NCI-H2171 treated with DMSO at 0.1 percent for 48 hours (cell line): ENCODE results near the gene YPEL1.

ENCODE experiments used
- DNase-seq: peaks from one replicate; lab custom pipeline; 2025; lab: John Stamatoyannopoulos, UW

Gene YPEL1

DNA sequence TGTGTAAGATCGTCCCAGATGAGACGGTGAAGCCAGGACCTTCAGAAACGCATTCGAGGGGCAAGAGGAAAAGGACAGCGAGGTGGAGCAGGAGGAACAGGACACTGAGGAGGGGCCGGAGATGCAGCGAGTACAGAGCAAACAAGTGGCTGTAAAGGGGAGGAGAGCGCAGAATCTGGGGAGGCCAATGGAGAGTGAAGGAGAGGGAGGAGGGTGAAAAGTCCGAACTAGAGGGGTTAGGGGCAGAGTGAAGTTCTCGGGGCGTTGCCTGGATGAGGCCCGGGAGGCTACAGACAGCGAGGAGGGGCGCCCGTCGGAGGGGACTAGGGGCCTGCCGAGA lies 78.6 kb downstream of the YPEL1 start:
- no peak for DNase-seq

DNA sequence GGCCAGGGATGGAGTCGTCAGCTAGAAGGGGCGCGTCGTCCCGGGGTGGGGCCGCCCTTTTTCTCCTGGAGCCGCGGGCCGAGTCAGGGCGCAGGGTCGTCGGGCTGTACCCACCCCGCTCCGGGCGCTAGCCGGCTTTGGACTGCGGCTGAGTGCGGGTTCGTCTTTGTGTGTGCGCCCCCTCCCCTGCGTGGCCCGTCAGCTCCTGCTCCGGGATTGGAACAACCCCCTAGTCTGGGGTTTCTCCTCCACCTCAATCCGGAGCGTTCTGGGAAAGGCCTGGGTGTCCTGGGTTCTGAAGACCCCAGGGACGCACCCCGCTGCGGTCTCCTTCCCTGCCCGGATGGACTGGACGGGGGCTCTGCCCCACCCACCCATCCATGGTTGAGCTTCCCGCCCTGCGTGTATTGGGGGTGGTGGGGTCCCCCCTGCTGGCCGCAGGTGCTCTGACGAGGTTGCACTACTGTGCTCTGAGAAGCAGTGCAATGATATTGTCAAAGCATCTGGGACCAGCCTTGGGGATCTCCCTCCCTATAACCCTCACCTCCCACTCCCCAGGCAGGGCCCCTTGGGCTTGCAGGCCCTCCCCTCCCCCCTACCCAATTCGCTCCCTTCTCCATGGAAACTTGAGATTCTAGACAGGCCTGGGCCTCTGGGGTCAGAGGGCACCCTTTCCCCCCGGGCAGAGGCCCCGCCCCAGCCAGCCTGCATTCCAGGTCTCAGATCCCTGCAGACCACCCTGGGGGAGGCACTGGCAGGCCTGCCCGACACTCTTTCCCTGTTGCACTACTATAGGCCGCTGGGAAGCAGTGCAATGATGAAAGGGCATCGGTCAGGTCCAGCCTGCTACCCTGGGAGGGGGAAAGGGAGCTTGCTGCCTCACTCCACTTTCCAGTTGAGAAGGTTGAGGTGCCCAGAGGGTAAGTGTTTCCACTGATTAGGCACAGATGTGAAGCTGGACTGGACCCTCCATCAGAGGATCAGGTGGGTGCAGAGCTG lies 82.7 kb downstream of the YPEL1 start:
- no peak for DNase-seq

DNA sequence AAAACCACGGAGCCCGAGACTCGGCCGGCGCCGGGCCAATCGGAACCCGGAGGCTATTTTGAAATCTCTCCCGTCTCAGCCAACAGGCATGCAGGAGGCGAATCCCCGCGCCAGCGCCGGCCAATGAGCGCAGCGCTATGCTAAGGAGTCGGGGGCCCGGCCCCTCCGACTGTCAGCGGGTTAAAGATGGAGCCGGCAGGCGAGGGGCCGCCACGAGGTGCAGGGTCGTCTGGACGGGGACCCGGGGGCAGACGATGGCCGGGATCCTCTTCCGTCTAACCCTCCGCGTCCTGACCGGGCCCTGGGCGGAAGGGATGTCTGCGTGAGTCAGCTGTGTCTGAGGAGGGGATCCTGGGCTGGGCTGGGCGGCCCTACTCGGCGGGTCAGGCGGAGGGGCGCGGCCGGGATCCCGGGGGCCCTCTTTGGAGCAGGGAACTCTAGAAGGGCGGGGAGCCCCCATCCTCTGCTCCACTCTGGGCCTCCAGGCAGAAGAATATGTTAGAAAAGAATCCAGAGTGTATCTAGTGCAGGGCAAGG lies 83.5 kb downstream of the YPEL1 start:
- DNase-seq, result peak; percentile 95

DNA sequence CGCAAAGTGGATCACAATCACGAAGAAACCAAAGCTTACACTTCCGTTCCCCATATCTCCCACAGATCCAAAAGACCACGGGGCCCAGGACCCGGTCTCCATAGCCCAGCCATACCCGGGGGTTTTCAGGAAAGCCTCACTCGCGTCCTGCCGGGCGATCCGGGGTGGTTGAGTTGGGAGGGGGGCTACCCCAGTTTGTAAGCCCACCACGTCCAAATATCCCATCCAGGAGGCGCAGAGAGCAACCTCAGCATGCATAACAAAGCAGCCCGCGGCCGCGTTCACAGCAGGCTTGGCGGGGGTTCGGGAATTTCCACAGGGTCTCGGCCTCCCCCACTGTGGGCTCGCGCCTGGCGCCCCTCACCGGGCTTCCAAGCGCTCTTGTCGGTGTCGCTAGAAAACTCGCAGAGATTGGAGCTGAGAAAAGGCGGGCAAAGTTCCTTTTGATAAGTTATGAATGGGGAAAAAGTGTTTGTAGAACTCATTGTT lies 84.0 kb downstream of the YPEL1 start:
- DNase-seq, result no peak

DNA sequence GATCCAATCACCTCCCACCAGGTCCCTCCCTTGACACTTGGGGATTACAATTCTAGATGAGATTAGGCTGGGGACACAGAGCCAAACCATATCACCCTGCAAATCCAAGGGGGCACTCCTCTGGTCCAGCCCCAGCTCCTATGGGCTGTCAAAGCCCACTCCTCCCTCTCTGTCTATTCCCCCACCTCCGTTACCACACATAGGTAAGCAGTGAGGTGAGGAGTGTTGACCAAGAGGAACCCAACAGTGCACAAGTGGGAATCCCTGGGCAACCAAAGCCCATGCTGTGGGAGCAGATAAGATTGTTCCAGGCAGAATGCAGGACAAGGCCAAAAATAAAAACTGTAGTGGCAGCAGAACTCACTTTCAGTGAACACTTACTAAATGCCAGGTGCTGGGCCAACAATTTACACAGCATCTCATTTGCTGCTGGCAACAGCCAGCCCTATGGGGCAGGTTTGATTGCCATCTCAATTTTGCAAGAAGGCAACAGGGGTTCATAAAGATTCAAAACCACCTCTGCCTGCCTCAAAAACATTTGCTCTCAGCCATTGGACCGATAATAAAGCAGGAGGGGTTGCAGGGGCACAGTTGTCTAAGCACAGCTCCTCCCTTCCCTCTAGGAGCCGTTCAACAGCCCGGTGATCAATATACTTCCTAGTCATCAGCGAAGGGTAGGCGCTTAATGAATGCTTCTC lies 84.6 kb downstream of the YPEL1 start:
- DNase-seq, result peak; percentile 67

DNA sequence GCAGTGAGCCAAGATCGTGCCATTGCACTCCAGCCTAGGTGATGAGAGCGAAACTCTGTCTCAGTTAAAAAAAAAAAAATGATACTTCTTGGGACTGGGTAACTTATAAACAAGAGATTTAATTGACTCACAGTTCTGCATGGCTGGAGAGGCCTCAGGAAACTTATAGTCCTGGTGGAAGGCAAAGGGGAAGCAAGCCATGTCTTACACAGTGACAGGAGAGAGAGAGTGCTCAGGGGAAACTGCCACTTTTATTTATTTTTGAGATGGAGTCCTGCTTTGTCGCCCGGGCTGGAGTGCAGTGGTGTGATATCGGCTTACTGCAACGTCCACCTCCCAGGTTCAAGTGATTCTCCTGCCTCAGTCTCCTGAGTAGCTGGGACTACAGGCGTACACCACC lies 85.3 kb downstream of the YPEL1 start:
- no peak for DNase-seq
